ENCODE data around the gene MANF.
"Not testable (repeated sequence)": the region's sequence is repeated elsewhere in the genome, so short reads cannot be mapped to it uniquely, and the experiment has no call there.

Gene MANF

GRCh38 chr3:51373658-51374421, 11.3 kb upstream of the MANF start:
- no peak for DNase-seq

- no peak for DNase-seq
These were observed 10.6 kb upstream of the MANF start for GRCh38 chr3:51374456-51374855.

GRCh38 chr3:51375136-51375535, 10.0 kb upstream of the MANF start:
- DNase-seq, result no peak

DNA sequence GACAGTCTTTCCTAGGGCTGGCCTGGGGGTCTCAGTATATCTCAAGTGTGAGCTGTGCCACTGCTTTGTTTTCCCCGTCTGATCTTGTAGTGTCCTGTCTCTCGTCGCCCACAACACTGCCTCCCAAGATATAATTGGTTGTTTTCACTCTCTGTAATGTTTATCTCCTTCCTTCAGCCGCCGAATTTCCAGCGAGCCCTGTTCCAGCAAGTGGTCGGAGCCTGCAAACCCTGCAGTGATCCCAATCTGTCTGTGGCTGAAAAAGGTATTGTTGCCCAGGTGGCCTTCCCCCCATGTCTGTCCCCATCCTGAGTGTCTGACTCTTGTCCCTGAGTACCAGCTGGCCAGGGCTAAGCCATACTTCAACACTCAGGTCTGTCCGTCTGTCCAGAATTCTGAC, 9.5 kb upstream of the MANF start:
- DNase-seq, result no peak

- no peak for DNase-seq
These were observed 7.0 kb upstream of the MANF start for GRCh38 chr3:51378065-51378464.

DNA sequence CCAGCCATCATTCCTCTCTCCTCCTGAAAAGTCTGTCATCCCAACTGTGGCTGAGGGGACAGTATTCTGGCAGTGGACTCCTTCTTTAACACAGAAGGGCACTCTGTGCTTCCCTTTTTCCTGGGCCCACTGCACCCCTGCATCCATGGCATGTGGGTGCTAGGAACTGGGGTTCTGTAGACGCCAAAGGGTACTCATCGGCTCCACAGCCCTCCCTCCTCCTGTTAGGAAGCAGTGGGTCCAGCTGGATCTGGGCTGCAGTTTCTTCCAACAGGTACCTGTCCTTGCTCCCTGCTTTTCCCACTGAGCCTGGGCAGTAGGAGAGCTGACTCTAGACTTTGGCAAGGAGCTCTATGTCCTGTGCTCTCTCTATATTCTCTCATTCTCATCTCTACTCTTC, 6.4 kb upstream of the MANF start:
- no peak for DNase-seq

DNA sequence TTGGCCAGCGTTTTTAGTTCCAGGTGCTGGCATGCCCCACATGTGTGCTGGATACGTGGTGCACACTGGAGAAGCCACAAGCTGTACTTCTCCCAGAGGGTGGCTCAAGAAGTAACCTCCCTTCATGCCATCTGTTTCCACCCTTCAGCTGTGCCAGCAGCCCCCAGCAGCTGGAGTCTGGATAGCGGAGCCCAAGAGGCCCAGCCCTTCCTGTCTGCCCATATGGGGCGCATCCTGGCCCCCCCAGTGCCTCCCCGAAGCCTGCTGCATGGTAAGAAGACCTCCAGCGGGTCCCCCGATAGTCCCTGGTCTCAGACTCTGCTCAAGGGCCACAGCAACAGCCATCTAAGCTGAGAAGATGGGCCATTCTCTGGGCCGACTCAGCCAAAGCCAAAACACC, 5.8 kb upstream of the MANF start:
- no peak for DNase-seq

DNA sequence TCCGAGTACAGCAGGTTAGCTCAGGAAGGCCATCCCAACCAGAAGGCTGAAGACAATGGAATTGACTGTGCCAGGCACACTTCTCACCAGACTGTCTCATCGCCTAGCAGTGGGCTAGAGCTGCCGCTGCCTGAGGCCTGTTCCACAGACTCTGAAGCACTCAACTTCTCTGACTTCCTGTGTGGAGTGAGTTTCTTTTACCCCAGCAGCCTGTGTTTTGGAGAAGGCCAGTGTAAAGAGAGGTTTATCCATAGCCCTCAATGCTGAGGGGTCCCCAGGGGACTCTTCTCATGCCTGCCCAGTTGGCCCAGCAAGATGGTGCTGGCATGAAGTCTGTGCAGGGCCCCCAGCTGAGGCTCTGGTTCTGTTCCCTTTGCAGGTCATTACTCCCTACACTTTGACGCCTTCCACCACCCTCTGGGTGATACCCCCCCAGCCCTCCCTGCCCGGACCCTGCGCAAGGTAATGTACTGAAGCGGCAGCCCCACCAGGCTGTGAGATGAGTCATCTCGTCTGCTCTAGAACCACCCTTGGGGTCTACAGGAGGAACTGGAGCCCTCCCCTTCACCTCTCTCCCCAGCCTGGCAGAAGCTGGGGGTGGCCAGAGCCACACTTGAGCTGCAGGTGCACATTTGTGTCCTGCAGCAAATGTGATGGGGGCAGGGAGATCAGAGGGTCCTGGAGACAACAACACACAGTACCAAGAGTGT, 5.2 kb upstream of the MANF start:
- no peak for DNase-seq

- no peak for DNase-seq
These were observed 4.3 kb upstream of the MANF start for GRCh38 chr3:51380601-51381332.

DNA sequence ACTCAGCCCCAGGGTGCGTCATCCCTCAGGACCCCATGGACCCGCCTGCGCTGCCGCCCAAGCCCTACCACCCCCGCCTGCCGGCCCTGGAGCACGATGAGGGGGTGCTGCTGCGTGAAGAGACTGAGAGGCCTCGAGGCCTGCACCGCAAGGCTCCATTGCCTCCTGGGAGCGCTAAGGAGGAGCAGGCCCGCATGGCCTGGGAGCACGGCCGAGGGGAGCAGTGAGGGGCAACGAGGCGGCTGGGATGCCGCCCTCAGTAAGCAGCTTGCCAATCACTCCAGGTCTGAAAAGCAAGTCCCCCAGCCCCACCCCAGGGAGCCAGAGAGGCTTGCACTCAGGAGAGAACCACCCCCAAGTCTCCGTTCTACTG, 3.8 kb upstream of the MANF start:
- no peak for DNase-seq

DNA sequence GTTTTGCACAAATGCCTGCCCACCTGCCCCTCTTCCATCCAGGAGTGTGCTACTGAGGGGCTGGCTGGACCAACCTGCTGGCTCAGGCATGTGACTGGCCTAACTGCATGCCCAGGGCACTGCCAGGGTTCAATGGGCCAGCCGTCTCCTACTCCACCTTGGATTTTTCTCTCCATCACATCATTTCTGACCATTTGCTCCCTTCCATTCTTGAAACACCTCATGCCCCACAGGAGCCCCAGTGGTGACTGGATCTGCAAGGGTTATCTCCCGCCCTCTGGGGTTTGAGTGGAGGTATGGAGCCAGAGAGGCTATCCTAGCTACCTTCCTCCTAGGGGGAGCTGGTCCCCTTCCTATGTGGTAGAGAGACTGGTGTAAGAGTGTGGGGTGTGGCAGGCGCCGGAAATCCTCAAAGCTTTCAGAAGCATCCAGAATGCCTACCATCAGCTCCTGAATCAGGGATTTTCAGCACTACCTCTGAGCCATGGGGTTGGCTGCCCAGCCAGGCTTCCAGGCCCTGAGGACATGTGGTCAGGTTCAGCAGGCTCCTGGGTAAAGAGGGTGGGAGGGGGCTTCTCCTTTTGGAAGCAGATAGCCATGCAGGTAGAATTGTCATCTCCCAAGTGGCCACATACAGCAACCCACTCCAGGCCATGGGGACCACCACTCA, 2.9 kb upstream of the MANF start:
- DNase-seq, result no peak

DNA sequence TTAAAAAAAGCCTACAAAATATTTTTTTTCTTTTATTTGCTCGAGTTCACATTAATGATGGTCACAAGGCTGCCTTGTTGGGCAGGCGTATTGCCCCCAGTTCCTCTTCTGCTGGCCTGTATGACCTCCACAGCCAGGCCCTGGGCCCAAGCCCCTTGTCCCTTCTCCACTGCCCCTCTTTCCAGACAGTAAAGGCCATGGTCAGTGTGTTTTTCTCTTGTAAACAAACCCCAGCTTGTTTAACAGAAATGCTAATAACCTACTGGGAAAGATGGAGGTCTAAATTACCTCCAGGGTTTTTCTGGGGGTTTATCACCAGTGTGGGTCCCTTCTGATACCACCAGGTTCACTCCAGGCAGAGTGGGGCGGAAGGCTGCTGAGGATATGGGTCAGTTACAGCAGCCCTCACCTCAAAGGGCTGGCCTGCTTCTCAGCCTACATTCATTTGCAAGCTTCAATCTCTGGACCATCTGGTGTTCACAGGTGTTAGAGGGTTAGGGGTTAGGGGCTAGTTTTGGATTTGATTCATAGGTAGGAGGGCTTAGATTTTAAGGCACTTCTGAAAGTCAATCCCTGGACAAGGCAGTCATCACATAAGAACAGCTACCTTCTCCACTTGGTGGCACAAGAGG, 2.0 kb upstream of the MANF start:
- no peak for DNase-seq

GRCh38 chr3:51384055-51384725, 901 bp upstream of the MANF start:
- DNase-seq, result no peak

GRCh38 chr3:51385621-51386091, 565 bp downstream of the MANF start:
- no peak for DNase-seq

GRCh38 chr3:51386159-51386851, 1.2 kb downstream of the MANF start:
- no peak for DNase-seq

- no peak for DNase-seq
These were observed 1.8 kb downstream of the MANF start for GRCh38 chr3:51386852-51387229.

- not testable (repeated sequence) for DNase-seq
These were observed 2.2 kb downstream of the MANF start for GRCh38 chr3:51387281-51387680.

DNA sequence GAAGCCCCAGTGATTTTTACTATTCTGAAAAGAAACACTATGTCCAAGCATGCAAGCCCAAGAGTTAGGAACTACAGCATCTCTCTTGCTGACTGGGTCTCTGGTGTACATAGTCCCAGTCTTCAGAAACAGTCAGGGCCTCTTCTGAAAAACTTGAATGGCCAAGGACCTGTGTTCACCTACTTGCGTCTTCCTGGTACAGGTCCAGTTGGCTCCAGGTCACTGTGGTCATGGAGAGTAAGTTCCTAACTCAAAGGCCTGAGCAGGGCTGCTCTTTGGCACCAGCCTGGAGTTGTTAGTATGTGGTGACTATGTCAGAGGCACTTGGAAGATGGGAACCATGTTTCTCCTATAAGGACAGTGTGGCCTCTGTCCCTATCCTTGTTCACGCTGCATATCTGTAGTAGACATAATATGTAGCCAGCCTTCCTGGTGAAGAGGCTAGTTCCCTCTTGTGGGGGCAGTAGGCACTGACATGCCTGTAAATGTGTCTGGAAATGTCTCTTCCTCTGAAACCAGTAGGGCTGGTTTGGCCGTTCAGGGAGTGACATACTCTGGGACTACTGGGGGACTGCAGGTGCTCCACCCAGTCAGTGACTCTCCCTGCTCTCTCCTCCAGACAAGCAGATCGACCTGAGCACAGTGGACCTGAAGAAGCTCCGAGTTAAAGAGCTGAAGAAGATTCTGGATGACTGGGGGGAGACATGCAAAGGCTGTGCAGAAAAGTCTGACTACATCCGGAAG, 3.4 kb downstream of the MANF start:
- DNase-seq, result no peak

DNA sequence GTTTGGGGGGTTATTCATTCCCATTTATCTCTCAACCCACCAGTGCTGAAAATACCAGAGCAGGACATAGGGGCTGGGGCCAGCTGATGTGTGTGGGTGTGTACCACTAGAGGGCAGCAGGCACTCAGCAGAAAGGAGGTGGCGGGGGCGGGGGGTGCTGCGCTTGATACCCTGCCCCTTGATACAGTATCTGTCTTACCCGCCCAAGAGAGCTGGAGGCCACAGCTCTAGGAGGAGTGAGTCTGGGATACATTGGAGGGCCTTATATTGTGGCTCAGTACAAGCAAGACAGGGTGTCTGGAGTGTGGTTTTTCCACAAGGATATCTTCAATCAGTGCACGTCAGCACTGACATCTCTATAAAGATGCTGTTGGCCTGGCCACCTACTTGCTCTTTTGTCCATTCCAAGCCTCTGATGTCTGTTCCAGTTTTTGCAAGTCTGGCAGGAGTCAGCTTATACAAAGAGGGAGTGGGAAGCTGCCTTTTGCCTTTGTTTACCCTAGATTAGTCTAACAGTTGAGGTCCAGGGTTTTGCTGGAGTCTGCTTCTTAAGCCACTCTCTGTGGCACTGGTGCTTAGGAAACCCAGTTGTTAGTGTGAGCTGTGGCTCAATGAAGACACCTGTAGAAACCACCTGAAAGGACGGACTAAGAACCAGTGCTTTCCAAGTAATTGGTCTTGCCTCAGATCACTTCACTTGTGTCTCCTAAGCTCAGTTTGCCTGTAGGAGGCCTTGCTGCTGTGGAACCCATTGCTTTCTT, 4.5 kb downstream of the MANF start:
- DNase-seq, result no peak

Measured in SHP77 treated with DMSO at 0.1 percent for 48 hours (cell line).